ENCODE data around the gene VENTX.

DNA sequence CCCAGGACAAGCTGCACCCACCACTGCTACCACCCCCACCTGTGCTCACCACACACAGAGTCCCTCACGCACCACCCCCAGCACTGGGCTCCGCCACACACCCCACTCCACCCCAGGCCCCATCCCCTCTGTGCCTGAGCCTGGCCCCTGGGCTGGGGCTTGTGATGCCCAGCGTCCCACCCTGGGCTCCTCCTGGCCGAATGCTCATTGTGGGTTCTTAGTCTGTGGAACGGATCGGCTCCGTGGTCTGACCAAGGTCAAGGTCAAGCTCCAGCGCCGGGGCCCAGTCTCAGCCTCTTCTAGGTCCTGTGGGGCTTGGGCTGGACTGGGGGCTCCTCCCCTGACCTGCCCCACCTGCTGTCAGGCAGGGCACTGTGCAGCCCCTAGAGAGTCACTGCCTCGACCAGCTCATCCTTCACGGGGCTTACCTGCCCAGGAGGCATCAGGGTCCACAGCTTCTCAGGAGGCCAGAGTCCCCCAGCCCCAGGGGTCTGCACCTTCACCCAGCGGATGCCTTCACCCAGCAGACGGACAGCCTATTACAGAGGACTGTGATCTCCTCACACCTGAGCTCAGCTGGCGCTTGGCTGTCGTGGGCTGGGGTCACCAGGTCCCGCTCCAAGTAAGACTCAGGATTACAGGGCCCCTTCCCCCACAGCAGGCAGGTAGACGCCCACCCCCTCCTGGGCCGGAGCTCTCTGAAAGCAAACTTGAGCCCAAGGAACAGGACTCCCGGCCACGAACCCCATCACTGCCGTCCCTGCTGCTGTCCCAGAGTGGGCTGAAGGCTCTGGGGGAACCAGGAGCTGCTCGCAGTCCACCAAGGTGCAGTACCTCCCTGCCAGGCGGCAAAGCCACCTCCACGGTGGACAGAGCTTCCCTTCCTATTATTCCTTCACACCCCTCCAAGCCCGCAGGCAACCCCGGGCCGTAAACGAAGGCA is 22.9 kb upstream of the VENTX start:
- TF ChIP-seq, protein P1, sequence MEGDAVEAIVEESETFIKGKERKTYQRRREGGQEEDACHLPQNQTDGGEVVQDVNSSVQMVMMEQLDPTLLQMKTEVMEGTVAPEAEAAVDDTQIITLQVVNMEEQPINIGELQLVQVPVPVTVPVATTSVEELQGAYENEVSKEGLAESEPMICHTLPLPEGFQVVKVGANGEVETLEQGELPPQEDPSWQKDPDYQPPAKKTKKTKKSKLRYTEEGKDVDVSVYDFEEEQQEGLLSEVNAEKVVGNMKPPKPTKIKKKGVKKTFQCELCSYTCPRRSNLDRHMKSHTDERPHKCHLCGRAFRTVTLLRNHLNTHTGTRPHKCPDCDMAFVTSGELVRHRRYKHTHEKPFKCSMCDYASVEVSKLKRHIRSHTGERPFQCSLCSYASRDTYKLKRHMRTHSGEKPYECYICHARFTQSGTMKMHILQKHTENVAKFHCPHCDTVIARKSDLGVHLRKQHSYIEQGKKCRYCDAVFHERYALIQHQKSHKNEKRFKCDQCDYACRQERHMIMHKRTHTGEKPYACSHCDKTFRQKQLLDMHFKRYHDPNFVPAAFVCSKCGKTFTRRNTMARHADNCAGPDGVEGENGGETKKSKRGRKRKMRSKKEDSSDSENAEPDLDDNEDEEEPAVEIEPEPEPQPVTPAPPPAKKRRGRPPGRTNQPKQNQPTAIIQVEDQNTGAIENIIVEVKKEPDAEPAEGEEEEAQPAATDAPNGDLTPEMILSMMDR (IDR thresholded peaks at IDR 0.05; ENCODE audit: extremely low read depth in 1 of 2, insufficient read depth in 1 of 2, low read depth in 1 of 2, low read length in 2 of 2), result no peak
- TF ChIP-seq POLR2A (IDR thresholded peaks at IDR 0.05; ENCODE audit: low read depth, low read length) (no peak), POLR2AphosphoS5 (IDR thresholded peaks at IDR 0.05; ENCODE audit: insufficient read depth, low read depth, low read length) (no peak), EZH2 (IDR thresholded peaks at IDR 0.05; ENCODE audit: borderline replicate concordance, low read depth, low read length, severe bottlenecking) (no peak), FOS (IDR thresholded peaks at IDR 0.05; ENCODE audit: borderline replicate concordance, insufficient read depth, low read length) (no peak)
- TF ChIP-seq, protein P2, sequence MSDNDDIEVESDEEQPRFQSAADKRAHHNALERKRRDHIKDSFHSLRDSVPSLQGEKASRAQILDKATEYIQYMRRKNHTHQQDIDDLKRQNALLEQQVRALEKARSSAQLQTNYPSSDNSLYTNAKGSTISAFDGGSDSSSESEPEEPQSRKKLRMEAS (IDR thresholded peaks at IDR 0.05; ENCODE audit: insufficient read depth, insufficient read length), result no peak

All from endothelial cell of umbilical vein (primary cell).